Measurements from ENCODE around the gene TMEM259.

TMEM259 gene

DNA sequence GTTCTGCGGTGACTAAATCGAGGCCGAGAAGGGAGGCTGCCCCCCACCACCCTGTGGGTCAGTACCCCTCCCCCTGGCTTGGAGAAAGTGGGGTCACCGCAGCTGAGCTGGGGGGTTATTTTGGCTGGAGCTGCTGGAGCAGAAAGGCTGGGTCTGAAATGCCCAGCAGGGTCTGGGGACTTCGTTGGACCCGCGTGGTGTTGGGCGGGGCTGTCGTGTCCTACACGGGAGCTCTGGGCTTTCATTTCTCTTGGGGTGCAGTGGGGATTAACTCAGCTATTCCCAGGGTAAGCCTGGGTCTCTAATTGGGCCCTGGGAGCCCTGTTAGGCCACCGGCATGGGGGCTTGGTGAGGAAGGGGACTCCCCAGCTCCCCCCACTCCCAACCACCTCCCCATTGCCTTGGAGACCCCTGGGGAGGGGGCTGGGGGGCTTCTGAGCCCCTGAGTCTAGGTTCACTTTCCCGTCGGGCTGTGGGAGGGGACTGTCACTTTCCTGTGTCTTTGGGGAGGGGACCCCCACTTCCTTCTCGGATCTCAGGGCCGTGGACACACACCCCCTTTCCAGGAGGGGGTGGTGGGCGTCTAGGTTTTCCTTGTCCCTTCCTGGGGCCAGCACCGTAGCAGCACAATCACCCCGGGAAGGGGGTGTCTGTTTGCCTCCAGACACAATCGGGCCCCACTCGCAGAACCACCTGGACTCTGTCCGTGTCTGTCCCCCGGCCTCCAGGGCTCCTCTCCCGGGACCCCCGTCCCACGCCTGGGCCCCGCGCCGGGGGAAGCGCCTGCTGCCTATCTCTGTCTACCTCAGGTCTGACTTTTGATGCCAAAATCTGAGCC lies 47.0 kb downstream of the TMEM259 start:
- H3K4me3 ChIP-seq (ENCODE audit: low read length), result no peak overlapping the region
- no peak for DNase-seq (ENCODE audit: low read depth)
- TF ChIP-seq, protein P1, sequence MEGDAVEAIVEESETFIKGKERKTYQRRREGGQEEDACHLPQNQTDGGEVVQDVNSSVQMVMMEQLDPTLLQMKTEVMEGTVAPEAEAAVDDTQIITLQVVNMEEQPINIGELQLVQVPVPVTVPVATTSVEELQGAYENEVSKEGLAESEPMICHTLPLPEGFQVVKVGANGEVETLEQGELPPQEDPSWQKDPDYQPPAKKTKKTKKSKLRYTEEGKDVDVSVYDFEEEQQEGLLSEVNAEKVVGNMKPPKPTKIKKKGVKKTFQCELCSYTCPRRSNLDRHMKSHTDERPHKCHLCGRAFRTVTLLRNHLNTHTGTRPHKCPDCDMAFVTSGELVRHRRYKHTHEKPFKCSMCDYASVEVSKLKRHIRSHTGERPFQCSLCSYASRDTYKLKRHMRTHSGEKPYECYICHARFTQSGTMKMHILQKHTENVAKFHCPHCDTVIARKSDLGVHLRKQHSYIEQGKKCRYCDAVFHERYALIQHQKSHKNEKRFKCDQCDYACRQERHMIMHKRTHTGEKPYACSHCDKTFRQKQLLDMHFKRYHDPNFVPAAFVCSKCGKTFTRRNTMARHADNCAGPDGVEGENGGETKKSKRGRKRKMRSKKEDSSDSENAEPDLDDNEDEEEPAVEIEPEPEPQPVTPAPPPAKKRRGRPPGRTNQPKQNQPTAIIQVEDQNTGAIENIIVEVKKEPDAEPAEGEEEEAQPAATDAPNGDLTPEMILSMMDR (IDR thresholded peaks at IDR 0.05; ENCODE audit: insufficient read depth, low read depth, low read length, missing control alignments), result no peak

DNA sequence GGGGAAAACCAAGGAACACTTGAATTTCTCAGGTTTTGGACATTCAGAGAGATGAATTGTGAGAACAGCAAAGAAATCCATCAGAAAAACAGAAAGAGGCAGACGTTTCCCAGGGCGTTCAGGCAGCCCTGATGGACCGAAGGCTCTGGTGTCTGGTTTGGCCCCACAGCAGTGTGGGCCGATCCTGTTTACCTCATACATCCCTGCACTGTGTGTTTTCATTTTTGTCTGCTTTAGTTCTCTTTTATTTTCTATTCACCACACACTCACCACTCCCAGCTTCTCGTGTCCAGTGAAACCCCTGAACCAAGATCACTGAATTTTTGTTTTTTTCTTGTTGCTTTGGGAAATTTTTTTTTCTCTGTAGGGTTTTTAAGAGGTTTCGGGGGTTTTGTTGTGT lies 48.6 kb downstream of the TMEM259 start:
- no peak for DNase-seq (ENCODE audit: low read depth)
- TF ChIP-seq, protein P1 (IDR thresholded peaks at IDR 0.05; ENCODE audit: insufficient read depth, low read depth, low read length, missing control alignments), result no peak
- no peak overlapping the region for H3K4me3 ChIP-seq (ENCODE audit: low read length)

DNA sequence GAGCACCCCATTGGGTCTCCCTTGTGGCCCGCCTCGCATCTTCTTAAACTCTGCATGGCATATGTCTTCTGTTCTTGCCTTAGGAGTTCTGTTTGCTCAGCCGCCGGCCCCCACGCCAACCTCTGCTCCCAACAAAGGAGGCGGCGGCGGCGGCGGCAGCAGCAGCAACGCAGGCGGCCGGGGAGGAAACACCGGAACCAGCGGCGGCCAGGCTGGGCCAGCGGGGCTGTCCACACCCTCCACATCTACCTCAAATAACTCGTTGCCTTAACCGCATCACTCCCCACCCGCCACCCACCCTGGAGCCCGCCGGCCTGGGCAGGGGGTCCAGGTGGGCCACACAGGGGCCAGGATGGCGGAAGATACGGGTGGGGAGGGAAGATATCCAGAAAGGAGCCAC lies 49.1 kb downstream of the TMEM259 start:
- TF ChIP-seq, protein P1 (IDR thresholded peaks at IDR 0.05; ENCODE audit: insufficient read depth, low read depth, low read length, missing control alignments), result no peak
- no peak for DNase-seq (ENCODE audit: low read depth)
- no peak overlapping the region for H3K4me3 ChIP-seq (ENCODE audit: low read length)

DNA sequence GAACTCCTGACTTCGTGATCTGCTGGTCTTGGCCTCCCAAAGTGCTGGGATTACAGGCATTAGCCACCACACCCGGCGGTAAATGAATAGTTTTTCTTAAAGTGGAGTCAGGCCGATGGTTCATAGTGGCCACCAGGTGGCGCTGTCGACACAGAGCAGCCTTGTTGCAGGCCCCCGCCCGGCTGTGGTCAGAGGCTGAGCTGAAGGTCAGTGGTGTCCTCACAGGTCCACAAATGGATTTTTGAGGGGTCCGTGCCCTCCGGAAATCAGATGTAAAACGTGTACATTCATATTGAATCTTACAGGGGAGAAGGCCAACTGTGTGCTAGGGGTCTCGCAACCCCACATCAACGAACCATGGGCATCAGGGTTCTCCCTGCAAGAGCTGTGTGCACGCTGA lies 50.2 kb downstream of the TMEM259 start:
- no peak overlapping the region for H3K4me3 ChIP-seq (ENCODE audit: low read length)
- TF ChIP-seq, protein P1 (IDR thresholded peaks at IDR 0.05; ENCODE audit: insufficient read depth, low read depth, low read length, missing control alignments), result peak; percentile 60
- no peak for DNase-seq (ENCODE audit: low read depth)

DNA sequence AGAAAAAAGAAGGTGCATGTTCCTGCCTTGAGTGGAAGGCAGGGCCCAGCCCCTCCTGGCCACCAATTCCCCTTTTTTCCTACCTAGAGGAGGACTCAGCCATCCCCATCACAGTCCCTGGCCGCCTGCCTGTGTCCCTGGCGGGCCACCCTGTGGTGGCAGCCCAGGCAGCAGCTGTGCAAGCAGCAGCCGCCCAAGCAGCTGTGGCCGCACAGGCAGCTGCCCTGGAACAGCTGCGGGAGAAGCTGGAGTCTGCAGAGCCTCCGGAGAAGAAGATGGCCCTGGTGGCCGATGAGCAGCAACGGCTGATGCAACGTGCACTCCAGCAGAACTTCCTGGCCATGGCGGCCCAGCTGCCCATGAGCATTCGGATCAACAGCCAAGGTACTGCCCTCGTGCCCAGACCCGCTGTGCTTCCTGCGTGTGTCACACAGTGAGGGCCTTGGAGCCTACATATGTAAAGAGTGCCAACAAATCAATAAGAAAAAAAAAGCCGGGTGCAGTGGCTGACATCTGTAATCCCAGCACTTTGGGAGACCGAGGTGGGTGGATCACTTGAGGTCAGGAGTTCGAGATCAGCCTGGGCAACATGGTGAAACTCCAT lies 54.3 kb downstream of the TMEM259 start:
- TF ChIP-seq, protein P1 (IDR thresholded peaks at IDR 0.05; ENCODE audit: insufficient read depth, low read depth, low read length, missing control alignments), result no peak
- H3K4me3 ChIP-seq (ENCODE audit: low read length), result no peak overlapping the region
- no peak for DNase-seq (ENCODE audit: low read depth)

DNA sequence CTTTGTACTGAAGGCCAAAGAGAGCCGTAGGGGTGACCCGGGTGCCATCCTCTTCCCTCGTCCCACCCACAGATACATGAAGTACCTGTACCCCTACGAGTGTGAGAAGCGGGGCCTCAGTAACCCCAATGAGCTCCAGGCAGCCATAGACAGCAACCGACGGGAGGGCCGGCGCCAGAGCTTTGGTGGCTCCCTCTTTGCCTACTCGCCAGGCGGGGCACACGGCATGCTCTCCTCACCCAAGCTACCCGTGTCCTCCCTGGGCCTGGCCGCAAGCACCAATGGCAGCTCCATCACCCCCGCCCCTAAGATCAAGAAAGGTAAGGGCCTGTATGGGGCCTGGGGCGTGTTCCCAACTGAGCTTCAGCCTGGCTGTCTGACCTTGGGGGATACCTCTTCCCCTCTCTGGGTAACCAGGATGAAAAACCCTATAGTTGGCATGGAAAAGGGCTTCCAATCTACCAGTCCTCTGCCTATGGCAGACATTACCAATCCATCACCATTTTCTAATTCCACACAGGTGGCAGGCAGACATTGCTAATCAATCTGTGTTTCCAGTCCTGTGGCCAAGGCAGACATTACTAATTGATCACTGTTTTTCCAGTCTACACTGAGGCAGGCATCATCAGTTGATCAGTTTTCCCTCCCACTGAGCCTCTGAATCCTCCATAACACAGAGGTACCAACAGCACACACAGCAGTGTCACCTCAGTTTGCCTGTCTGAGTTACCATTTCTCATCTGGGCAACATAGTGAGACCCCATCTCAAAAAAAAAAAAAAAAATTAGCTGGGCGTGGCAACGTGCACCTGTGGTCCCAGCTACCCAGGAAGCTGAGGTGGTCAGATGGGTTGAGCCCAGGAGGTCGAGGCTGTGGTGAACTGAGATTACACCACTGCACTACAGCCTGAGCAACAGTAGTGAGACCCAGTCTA lies 55.9 kb downstream of the TMEM259 start:
- TF ChIP-seq, protein P1 (IDR thresholded peaks at IDR 0.05; ENCODE audit: insufficient read depth, low read depth, low read length, missing control alignments), result no peak
- no peak overlapping the region for H3K4me3 ChIP-seq (ENCODE audit: low read length)
- DNase-seq (ENCODE audit: low read depth), result peak; percentile 40
